ENCODE data around the gene GNG14.
"Not testable (repeated sequence)": the region's sequence is repeated elsewhere in the genome, so short reads cannot be mapped to it uniquely, and the experiment has no call there.

- TF ChIP-seq CTCF (CRISPR knock-in tag; IDR thresholded peaks at IDR 0.05); GABPA (IDR thresholded peaks at IDR 0.05; ENCODE audit: low read depth, low read length); GABPA (CRISPR knock-in tag; IDR thresholded peaks at IDR 0.05; ENCODE audit: low read depth); FOXM1 (CRISPR knock-in tag; IDR thresholded peaks at IDR 0.05); ZNF235 (CRISPR knock-in tag; IDR thresholded peaks at IDR 0.05; ENCODE audit: borderline replicate concordance); ZNF121 (CRISPR knock-in tag; IDR thresholded peaks at IDR 0.05); SOX13 (IDR thresholded peaks at IDR 0.05); SOX13 (CRISPR knock-in tag; conservative IDR thresholded peaks at IDR 0.05 in 1 of 2, IDR thresholded peaks at IDR 0.05 in 1 of 2): not testable (repeated sequence)
Observed at GRCh38 chr19:12643716-12644115, 44.1 kb upstream of the GNG14 start.
